Muscle of leg (tissue), 11 donors: ENCODE results near the gene CSK. TPM values are rescaled to one million over a fixed set of nuclear protein-coding genes. Genes with fewer than 3 reads are reported as not detected.

ENCODE experiments used
- DNase-seq: peaks from one replicate; pipeline ENCODE4 v3.0.0; 2013
- H3K27ac ChIP-seq: one replicate; pipeline ENCODE4 v1.5.1; 2013; ENCODE audit warnings: mild to moderate bottlenecking, low read length, control low read depth
- H3K27me3 ChIP-seq: one replicate; pipeline ENCODE4 v1.6.1; 2013; ENCODE audit warnings: low read length; ENCODE audit not compliant: control insufficient read depth, insufficient read depth
- H3K36me3 ChIP-seq: one replicate; pipeline ENCODE4 v1.6.1; 2013; ENCODE audit warnings: low read length; ENCODE audit not compliant: control insufficient read depth, insufficient read depth
- H3K4me1 ChIP-seq: one replicate; pipeline ENCODE4 v1.6.1; 2013; ENCODE audit warnings: low read length; ENCODE audit not compliant: control insufficient read depth, insufficient read depth
- H3K4me3 ChIP-seq: one replicate; pipeline ENCODE4 v1.5.1; 2013; ENCODE audit warnings: low read length, control low read depth
- H3K9me3 ChIP-seq: replicated peaks from 2 replicates; pipeline ENCODE4 v1.6.1; 2013; ENCODE audit warnings: low read depth, low read length; ENCODE audit not compliant: control insufficient read depth
- WGBS: methylation state at CpG from one replicate; pipeline ENCODE4 v1.1.5; 2013; ENCODE audit warnings: missing lambda C conversion rate; ENCODE audit not compliant: insufficient coverage; 5-methylcytosine and 5-hydroxymethylcytosine counted together
- polyA plus RNA-seq, 8 donors: library from polyadenylated mRNA; unstranded; fragments of 120-200 nt; gene quantifications; one replicate each; pipeline versions ENCODE4 v1.2.1 to v1.2.3, GENCODE V29; 2013; ENCODE audit warnings: inconsistent platforms in 1 of 8, low replicate concordance in 1 of 8; ENCODE audit not compliant: insufficient read length in 8 of 8, insufficient read depth in 1 of 8
- total RNA-seq: library from RNA; stranded (reverse); fragments of 120-200 nt; gene quantifications from one replicate; pipeline ENCODE4 v1.2.4, GENCODE V29; 2013

CSK gene
- total and polyA plus RNA-seq, 9 donors, result 13.5 to 47.0 (median 36.2) TPM

DNA sequence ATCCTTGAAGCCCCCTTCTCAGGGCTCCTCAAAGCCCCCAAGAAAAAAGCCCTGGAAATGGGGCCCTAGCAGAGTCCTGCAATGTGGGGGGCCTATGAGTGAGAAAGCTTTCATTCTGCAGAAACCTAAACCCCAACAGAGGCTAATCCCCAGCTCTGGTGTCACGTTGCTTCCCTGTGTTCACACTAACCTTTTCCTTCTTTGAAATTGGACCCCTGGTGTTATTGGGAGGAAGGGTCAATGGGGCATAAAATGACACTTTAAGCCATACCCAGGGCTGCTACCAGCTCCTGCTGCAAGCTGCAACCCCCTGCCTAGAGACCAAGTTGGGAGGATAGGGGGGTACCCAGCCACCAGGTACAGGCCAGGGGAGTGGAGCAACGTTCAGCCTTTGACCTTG is 31.1 kb upstream of the CSK start:
- 0% methylated on average over 1 of the region's 2 CpGs for WGBS
- H3K9me3 ChIP-seq, result no peaks in the 10 kb centered on the region
- no peak overlapping the region for H3K27ac ChIP-seq
- peaks cover 11% of the 10 kb centered on the region for H3K27me3 ChIP-seq
- H3K4me1 ChIP-seq, result no peaks in the 10 kb centered on the region
- H3K36me3 ChIP-seq, result no peaks in the 10 kb centered on the region
- DNase-seq, result no peak
- H3K4me3 ChIP-seq, result no peak overlapping the region

DNA sequence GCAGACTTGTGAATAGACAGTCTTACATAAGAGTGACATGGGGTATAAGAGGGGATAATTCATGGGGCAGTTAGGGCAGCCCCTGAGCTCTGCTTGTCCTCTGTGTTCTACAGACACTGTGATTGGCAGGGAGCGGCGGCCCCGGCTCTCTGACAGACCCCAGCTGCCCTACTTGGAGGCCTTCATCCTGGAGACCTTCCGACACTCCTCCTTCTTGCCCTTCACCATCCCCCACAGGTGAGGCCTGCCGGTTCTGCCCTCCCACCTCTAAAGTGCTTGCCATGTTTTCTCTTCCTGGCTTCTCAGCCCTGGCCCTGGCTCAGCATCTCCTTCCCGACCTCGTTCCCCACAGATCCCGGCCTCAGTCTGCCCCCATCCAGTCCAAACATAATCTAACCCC is 29.9 kb upstream of the CSK start:
- no peak overlapping the region for H3K27ac ChIP-seq
- no peaks in the 10 kb centered on the region for H3K9me3 ChIP-seq
- no peak for DNase-seq
- no peaks in the 10 kb centered on the region for H3K36me3 ChIP-seq
- WGBS, result 64% methylated on average over 8 of the region's 8 CpGs
- H3K4me3 ChIP-seq, result no peak overlapping the region
- H3K27me3 ChIP-seq, result peaks cover 13% of the 10 kb centered on the region
- H3K4me1 ChIP-seq, result no peaks in the 10 kb centered on the region

DNA sequence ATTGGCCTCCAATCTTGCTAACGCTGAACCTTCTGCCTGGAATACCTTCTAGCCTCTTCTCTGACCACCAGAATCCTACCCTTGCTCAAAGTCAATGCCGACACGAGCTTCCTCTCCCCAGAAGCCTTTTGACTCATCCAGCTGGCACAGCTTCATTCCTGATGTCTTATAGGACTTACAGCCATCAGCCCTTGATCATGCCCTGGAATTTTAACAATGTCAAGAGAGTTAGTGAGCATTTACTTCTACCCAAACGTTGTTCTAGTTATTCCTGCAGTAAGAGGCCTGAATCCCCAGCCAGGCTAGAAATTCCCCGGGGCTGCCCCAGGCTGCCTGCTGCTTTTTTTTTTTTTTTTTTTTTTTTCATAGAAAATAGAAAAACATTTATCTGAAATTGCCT is 29.3 kb upstream of the CSK start:
- Histone ChIP-seq H3K36me3 (no peaks in the 10 kb centered on the region), H3K9me3 (no peaks in the 10 kb centered on the region), H3K4me3 (no peak overlapping the region), H3K27me3 (peaks cover 13% of the 10 kb centered on the region), H3K4me1 (no peaks in the 10 kb centered on the region), H3K27ac (no peak overlapping the region)
- WGBS, result 46% methylated on average over 3 of the region's 5 CpGs
- no peak for DNase-seq

DNA sequence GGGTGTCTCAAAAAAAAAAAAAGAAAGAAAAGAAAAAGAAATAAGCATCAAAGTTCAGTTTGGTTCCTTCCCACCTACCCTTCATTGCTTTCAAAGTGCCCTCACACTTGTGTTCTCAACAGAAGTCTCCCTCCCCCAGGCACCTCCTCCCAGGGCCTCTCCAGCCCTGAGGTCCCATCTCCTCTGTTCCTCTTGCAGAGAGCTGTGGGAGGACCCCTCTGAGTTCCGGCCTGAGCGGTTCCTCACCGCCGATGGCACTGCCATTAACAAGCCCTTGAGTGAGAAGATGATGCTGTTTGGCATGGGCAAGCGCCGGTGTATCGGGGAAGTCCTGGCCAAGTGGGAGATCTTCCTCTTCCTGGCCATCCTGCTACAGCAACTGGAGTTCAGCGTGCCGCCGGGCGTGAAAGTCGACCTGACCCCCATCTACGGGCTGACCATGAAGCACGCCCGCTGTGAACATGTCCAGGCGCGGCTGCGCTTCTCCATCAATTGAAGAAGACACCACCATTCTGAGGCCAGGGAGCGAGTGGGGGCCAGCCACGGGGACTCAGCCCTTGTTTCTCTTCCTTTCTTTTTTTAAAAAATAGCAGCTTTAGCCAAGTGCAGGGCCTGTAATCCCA is 27.2 kb upstream of the CSK start:
- H3K27me3 ChIP-seq, result peaks cover 13% of the 10 kb centered on the region
- no peak for DNase-seq
- WGBS, result 75% methylated on average over 18 of the region's 20 CpGs
- H3K4me1 ChIP-seq, result no peaks in the 10 kb centered on the region
- H3K36me3 ChIP-seq, result no peaks in the 10 kb centered on the region
- H3K4me3 ChIP-seq, result no peak overlapping the region
- H3K9me3 ChIP-seq, result no peaks in the 10 kb centered on the region
- no peak overlapping the region for H3K27ac ChIP-seq

DNA sequence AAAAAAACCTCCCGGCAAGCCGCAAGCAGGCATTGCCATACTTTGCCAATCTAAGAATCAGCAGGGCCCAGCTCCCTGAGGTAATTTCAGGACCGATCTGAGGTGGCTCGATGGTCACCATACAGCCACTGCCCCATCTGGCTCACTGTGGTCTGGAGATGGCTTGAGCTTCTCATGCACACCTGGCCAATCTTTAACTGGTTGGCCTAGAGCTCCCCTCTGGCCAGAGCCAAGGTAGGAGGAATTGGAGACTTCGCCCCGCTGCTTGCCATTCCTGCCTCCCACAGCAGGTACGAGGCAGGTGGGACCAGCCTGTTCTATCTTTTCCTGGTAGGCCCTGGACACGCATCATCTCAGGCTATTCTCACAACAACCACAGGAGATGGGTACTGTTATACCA is 23.1 kb upstream of the CSK start:
- WGBS, result 97% methylated on average over 4 of the region's 8 CpGs
- Histone ChIP-seq H3K9me3 (no peaks in the 10 kb centered on the region), H3K27me3 (peaks cover 6% of the 10 kb centered on the region), H3K27ac (no peak overlapping the region), H3K4me1 (peaks cover 15% of the 10 kb centered on the region), H3K4me3 (no peak overlapping the region), H3K36me3 (no peaks in the 10 kb centered on the region)
- no peak for DNase-seq

DNA sequence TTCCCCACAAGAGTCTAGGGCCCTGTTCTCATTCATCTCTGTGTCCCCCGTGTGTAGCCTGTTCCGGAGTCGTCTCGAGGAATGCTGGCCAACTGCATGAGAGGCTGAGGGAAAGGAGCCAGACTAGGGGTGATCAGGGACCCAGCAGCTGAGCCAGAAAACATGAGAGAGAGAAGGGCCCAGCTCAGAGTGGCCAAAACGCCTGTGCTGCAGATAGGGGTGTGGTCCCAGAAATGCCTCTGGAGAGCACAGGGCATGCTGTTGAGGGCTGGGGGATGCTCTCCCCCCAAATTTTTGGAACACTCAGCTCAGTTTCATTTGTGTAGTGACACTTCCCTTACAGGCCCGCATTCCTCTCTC is 19.1 kb upstream of the CSK start:
- 0% methylated on average over 2 of the region's 6 CpGs for WGBS
- H3K4me3 ChIP-seq, result no peak overlapping the region
- H3K27me3 ChIP-seq, result no peaks in the 10 kb centered on the region
- H3K27ac ChIP-seq, result no peak overlapping the region
- peaks cover 17% of the 10 kb centered on the region for H3K4me1 ChIP-seq
- DNase-seq, result peak; percentile 63
- no peaks in the 10 kb centered on the region for H3K9me3 ChIP-seq
- H3K36me3 ChIP-seq, result no peaks in the 10 kb centered on the region

DNA sequence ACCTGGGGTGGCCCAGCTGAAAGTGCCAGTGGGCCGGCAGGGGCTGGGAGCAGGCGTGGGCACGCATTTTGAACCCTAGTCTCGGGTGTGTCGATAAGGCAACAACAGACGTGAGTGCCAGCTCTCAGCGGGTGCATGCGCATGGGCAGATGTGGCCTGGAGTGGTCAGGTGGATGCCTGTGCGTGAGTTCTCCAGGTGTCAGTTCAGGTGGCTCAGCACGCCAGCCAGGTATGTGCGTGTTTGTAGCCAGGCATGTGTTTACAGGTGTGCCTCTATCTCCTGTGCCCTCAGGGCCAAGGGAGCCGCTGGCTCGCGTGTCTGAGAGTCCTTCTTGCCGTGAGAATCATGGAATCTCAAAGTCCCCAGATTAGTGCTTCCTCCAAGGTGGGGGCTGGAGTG is 18.5 kb upstream of the CSK start:
- no peaks in the 10 kb centered on the region for H3K9me3 ChIP-seq
- 82% methylated on average over 15 of the region's 15 CpGs for WGBS
- H3K27ac ChIP-seq, result no peak overlapping the region
- H3K27me3 ChIP-seq, result no peaks in the 10 kb centered on the region
- H3K36me3 ChIP-seq, result no peaks in the 10 kb centered on the region
- DNase-seq, result no peak
- peaks cover 17% of the 10 kb centered on the region for H3K4me1 ChIP-seq
- H3K4me3 ChIP-seq, result no peak overlapping the region

DNA sequence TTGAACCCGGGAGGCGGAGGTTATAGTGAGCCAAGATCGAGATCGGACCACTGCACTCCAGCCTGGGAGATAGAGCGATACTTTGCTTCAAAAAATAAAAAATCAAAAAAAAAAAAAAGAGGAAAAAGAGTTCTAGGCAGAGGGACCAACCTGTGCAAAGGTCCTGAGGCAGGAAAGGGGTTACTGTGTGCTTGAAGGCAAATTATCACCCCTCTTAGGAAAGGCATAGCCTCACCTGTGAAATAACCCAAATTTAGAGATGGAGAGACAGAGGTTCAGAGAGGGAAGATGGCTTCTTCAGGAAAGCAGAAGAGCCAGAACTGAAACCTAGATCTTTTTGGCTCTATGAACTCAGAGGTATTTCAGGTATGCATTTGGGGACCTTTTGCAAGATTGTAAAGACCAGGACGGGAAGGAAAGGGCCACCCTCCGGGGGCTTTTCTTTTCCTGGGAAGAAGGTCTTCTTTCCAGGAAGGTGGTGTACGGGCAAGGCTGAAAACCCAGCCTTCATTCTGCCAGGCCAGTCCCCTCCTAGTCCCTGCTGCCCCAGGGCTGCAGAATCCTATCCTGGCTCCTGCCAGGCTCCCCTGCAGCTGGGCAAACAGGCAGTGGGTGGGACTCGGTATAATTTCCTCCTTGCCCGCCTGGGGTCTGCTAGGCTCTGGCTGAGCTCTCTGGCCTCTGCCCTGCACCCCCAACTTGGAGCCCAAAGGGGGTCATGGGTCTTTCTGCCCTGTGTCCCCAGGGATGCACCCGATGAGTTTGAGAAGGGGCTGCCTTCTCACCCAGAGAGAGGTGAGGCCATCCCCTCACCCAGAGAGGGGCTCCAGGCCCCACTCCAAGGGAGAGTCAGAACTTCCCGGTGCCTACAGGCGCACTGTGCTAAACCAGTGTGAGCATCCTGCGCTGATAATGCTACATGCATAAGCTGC is 14.4 kb upstream of the CSK start:
- Histone ChIP-seq H3K36me3 (no peaks in the 10 kb centered on the region), H3K27me3 (peaks cover 7% of the 10 kb centered on the region), H3K9me3 (no peaks in the 10 kb centered on the region), H3K4me3 (no peak overlapping the region), H3K4me1 (peaks cover 15% of the 10 kb centered on the region), H3K27ac (no peak overlapping the region)
- WGBS, result 70% methylated on average over 7 of the region's 14 CpGs
- DNase-seq, result no peak

DNA sequence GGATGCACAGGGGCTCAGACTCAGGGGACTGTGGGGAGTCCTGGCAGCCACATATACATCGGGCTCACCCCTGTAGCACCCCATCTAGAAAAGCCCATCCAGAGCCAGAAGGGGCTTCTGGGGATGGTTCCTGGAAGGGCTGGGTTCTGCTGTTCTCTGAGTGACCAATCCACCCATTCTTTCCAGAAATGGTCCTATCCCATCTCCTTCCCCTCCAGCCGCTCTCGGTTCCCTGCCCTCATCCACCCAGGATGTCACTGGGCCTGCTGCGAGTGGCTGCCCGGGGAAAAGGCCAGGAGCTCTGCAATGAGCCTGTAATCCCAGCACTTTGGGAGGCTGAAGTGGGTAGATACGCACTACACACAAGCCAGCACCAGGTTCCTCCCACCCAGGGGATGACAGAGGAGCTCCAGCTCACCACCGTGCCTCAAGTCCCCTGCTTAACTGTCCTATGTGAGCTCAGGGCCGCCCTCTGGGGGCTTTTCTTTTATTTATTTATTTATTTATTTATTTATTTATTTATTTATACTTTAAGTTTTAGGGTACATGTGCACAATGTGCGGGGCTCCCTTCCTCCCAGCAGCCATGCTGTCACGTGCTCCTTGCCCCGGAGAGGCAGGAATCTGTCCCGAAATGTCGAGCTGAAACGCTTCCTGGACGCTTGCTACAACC is 13.6 kb upstream of the CSK start:
- peaks cover 10% of the 10 kb centered on the region for H3K27me3 ChIP-seq
- no peaks in the 10 kb centered on the region for H3K36me3 ChIP-seq
- H3K9me3 ChIP-seq, result no peaks in the 10 kb centered on the region
- no peak overlapping the region for H3K4me3 ChIP-seq
- peaks cover 6% of the 10 kb centered on the region for H3K4me1 ChIP-seq
- 13% methylated on average over 3 of the region's 15 CpGs for WGBS
- no peak overlapping the region for H3K27ac ChIP-seq
- no peak for DNase-seq

DNA sequence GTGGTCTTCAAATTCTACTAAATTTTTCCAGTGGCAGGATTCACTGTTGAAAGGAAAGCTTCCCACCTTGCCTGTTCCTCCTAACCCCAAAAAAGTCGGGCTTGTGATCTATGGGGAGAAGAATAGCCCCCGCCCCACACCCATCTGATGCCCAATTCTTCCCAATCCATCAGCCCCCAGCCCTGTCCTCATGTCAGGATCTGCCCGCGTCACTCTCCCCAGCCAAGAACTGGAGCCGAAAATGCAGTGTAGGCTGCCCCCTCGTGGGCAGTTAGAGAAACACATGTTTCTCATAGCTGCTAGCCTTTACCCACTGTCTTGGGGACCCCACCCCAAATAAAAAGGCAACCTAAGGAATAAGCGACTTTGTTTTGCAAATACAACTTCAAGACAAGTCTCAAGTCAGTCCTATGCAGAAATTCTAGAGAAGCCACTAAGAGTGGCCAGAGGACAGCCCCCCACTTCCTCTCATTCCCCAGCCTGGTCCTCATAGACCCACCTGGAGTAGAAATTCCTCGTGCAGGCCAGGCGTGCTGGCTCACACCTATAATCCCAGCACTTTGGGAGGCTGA is 13.0 kb upstream of the CSK start:
- H3K4me3 ChIP-seq, result no peak overlapping the region
- H3K4me1 ChIP-seq, result peaks cover 6% of the 10 kb centered on the region
- WGBS, result 10% methylated on average over 5 of the region's 9 CpGs
- peaks cover 13% of the 10 kb centered on the region for H3K27me3 ChIP-seq
- DNase-seq, result peak; percentile 70
- H3K9me3 ChIP-seq, result no peaks in the 10 kb centered on the region
- no peak overlapping the region for H3K27ac ChIP-seq
- H3K36me3 ChIP-seq, result no peaks in the 10 kb centered on the region
